Measurements from ENCODE around the gene RAB7A. TPM values are rescaled to one million over a fixed set of nuclear protein-coding genes. Genes with fewer than 3 reads are reported as not detected.

RAB7A gene
- total and polyA plus RNA-seq, 12 donors, result 76.7 to 446 (median 133) TPM

- DNase-seq, result no peak
- intact Hi-C loops (cut with DNase I), result loop anchor here (5.0 to 10.0 kb wide), 2 partner anchors 113 to 116 kb away; no protein-coding TSS in a partner anchor
- Histone ChIP-seq H3K27ac (peak overlapping the region; percentile 23 to 97 (median 94)), H3K4me3 (peak overlapping the region in 3 of 4 donors; percentile 0 to 65 (median 65)), H3K9me3 (replicated peaks in 1 of 3) (no peaks in the 10 kb centered on the region), H3K4me1 (replicated peaks in 1 of 2) (peaks cover 4 to 11% of the 10 kb centered on the region in 2 donors), H3K36me3 (replicated peaks in 1 of 2) (no peaks in the 10 kb centered on the region), H3K27me3 (no peaks in the 10 kb centered on the region)
- TF ChIP-seq, protein P1, sequence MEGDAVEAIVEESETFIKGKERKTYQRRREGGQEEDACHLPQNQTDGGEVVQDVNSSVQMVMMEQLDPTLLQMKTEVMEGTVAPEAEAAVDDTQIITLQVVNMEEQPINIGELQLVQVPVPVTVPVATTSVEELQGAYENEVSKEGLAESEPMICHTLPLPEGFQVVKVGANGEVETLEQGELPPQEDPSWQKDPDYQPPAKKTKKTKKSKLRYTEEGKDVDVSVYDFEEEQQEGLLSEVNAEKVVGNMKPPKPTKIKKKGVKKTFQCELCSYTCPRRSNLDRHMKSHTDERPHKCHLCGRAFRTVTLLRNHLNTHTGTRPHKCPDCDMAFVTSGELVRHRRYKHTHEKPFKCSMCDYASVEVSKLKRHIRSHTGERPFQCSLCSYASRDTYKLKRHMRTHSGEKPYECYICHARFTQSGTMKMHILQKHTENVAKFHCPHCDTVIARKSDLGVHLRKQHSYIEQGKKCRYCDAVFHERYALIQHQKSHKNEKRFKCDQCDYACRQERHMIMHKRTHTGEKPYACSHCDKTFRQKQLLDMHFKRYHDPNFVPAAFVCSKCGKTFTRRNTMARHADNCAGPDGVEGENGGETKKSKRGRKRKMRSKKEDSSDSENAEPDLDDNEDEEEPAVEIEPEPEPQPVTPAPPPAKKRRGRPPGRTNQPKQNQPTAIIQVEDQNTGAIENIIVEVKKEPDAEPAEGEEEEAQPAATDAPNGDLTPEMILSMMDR (IDR thresholded peaks at IDR 0.05), result no peak
- no peak for TF ChIP-seq POLR2A (IDR thresholded peaks at IDR 0.05)
- 39 to 52% (median 46%) methylated on average over 7 to 9 of the region's 9 CpGs for WGBS, 4 donors
Measured at GRCh38 chr3:128681369-128681829, 44.6 kb upstream of the RAB7A start.

DNA sequence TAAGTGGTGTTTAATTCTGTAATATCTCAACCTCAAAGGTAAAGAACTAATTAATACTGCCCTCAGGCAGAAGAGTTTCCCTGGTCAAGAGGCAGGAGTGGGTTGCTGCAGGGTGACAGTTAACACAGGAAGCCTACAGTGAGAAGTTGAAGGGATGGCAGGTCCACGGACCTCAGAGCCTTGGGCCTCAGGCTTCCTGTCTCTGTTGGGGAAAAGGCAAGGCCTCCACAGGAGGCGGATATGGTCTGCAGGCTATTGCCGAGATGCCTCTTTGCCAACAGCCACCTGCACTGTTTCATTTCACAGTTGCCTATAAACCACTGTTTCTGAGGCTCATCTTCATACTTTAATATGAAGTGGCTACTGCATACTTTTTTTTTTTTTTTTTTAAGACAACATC, 42.0 kb upstream of the RAB7A start:
- Histone ChIP-seq H3K27me3 (no peaks in the 10 kb centered on the region), H3K36me3 (replicated peaks in 1 of 2) (no peaks in the 10 kb centered on the region), H3K4me3 (no peak overlapping the region), H3K9me3 (replicated peaks in 1 of 3) (no peaks in the 10 kb centered on the region), H3K4me1 (replicated peaks in 1 of 2) (peaks cover 4 to 11% of the 10 kb centered on the region in 2 donors), H3K27ac (no peak overlapping the region)
- intact Hi-C loops (cut with DNase I), result loop anchor here (5.0 to 10.0 kb wide), 2 partner anchors 111 to 113 kb away; no protein-coding TSS in a partner anchor
- TF ChIP-seq, protein P1 (IDR thresholded peaks at IDR 0.05), result no peak
- no peak for TF ChIP-seq POLR2A (IDR thresholded peaks at IDR 0.05)
- no peak for DNase-seq
- WGBS, 4 donors, result 69 to 76% (median 71%) methylated on average over 3 of the region's 3 CpGs

DNA sequence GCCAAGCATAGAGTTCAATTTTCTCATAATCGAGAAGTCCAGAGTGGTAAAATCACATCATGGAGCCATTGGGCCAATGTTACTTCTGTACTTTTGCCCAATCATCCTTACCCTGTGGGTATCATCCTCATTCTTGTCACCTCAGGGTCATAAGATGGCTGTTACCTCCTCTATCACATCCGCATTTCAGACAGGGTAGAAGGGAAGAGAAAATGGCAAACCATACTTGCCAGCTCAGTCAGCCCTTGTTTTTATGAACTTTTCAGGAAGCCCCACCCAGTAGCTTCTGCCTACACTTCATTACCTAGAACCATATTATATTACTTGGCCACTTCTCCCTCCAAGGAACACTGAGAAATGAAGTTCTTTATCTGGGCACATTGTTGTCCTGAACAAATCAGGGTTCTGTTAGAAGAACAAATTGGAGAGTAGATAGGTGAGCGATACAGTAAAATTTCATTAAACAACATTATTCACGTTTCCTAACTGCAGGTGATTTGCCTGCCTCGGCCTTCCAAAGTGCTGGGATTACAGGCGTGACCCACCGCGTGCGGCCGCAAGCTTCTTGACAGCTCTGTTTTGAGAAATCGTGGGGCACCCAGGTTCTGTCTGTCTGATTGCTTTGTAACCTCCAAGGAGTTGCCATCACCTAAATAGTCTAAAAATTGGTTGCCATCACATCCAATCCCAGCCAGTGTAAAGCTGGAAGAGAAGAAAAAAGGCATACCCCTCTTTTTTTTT, 40.8 kb upstream of the RAB7A start:
- H3K36me3 ChIP-seq (replicated peaks in 1 of 2), result no peaks in the 10 kb centered on the region
- TF ChIP-seq POLR2A (IDR thresholded peaks at IDR 0.05), result no peak
- TF ChIP-seq, protein P1 (IDR thresholded peaks at IDR 0.05), result no peak
- no peaks in the 10 kb centered on the region for H3K9me3 ChIP-seq (replicated peaks in 1 of 3)
- intact Hi-C loops (cut with DNase I), result loop anchor here (5.0 to 10.0 kb wide), 2 partner anchors 110 to 112 kb away; no protein-coding TSS in a partner anchor
- H3K4me3 ChIP-seq, result no peak overlapping the region
- no peak for DNase-seq
- H3K27ac ChIP-seq, result no peak overlapping the region
- WGBS, 4 donors, result 82 to 93% (median 88%) methylated on average over 5 to 11 of the region's 11 CpGs
- H3K27me3 ChIP-seq, result no peaks in the 10 kb centered on the region
- H3K4me1 ChIP-seq (replicated peaks in 1 of 2), result peaks cover 2 to 4% of the 10 kb centered on the region in 2 donors

GRCh38 chr3:128686465-128686864, 39.5 kb upstream of the RAB7A start:
- WGBS, 4 donors, result 87 to 97% (median 93%) methylated on average over 8 of the region's 8 CpGs
- intact Hi-C loops (cut with DNase I), result loop anchor here in 1 of 2 donors (10.0 kb wide), 1 partner anchor 108 kb away; no protein-coding TSS in a partner anchor
- peaks cover 0 to 2% of the 10 kb centered on the region in 2 donors for H3K4me1 ChIP-seq (replicated peaks in 1 of 2)
- H3K27me3 ChIP-seq, result no peaks in the 10 kb centered on the region
- H3K27ac ChIP-seq, result no peak overlapping the region
- H3K36me3 ChIP-seq (replicated peaks in 1 of 2), result no peaks in the 10 kb centered on the region
- no peaks in the 10 kb centered on the region for H3K9me3 ChIP-seq (replicated peaks in 1 of 3)
- H3K4me3 ChIP-seq, result no peak overlapping the region
- TF ChIP-seq POLR2A (IDR thresholded peaks at IDR 0.05), result no peak
- TF ChIP-seq, protein P1 (IDR thresholded peaks at IDR 0.05), result no peak
- no peak for DNase-seq
